Effector memory CD8-positive, alpha-beta T cell (primary cell): Measurements from ENCODE around the gene ZNF326.

Experiments used
- ATAC-seq: fragments of 150-1000 bp; cut with Tn5 transposase; replicated peaks from 2 replicates; pipeline ENCODE4 v1.10.0; 2021; ENCODE audit warnings: mild to moderate bottlenecking, moderate library complexity
- DNase-seq, 3 experiments: peaks; one replicate each; pipeline ENCODE4 v3.0.0; 2021
- H3K27ac Mint-ChIP-seq, 2 donors: one replicate each; pipeline ENCODE4 v1.8.0; 2022; ENCODE audit warnings: mild to moderate bottlenecking in 2 of 2, mixed read lengths in 2 of 2, moderate library complexity in 2 of 2
- H3K27me3 Mint-ChIP-seq, 2 donors: one replicate each; pipeline ENCODE4 v1.8.0; 2022; ENCODE audit warnings: mixed read lengths in 2 of 2
- H3K36me3 Mint-ChIP-seq: one replicate; pipeline ENCODE4 v1.8.0; 2022; ENCODE audit warnings: mild to moderate bottlenecking, moderate library complexity, mixed read lengths; ENCODE audit not compliant: insufficient read depth
- H3K4me1 Mint-ChIP-seq, 2 donors: one replicate each; pipeline ENCODE4 v1.8.0; 2022; ENCODE audit warnings: low read depth in 2 of 2, mixed read lengths in 2 of 2
- H3K4me3 Mint-ChIP-seq, 2 donors: one replicate each; pipeline ENCODE4 v1.8.0; 2022; ENCODE audit warnings: mild to moderate bottlenecking in 2 of 2, mixed read lengths in 2 of 2, moderate library complexity in 2 of 2
- H3K9me3 Mint-ChIP-seq, 2 donors: one replicate each; pipeline ENCODE4 v1.8.0; 2022; ENCODE audit warnings: mixed read lengths in 2 of 2
- total RNA-seq, 9 experiments: gene quantifications; one replicate each; lab custom pipeline; 2026; lab: John Stamatoyannopoulos, UW

The ZNF326 gene
- 26.9 to 63.9 (median 41.4) reads per million in 9 experiments for total RNA-seq

- peaks cover 0 to under 1% of the 10 kb centered on the region in 2 donors for H3K27me3 Mint-ChIP-seq
Measured at GRCh38 chr1:89994805-89995597, at the start of gene ZNF326. Gene ZNF326 (plus strand): TSS chr1:89995110. CDS start chr1:89995258, 148 bp downstream.

GRCh38 chr1:89945852-89946476, 48.9 kb upstream of the ZNF326 start:
- peaks cover 0 to 1% of the 10 kb centered on the region in 2 donors for H3K4me1 Mint-ChIP-seq
- no peak overlapping the region for H3K4me3 Mint-ChIP-seq
- H3K27me3 Mint-ChIP-seq = no peaks in the 10 kb centered on the region
- ATAC-seq = no peak
- no peak overlapping the region for H3K27ac Mint-ChIP-seq
- no peaks in the 10 kb centered on the region for H3K36me3 Mint-ChIP-seq
- no peaks in the 10 kb centered on the region for H3K9me3 Mint-ChIP-seq
- no peak for DNase-seq

More at GRCh38 chr1:89994805-89995597, at the start of gene ZNF326:
- peak within 1 kb of the TSS; percentile 94 to 98 for H3K27ac Mint-ChIP-seq
- peak within 1 kb of the TSS; percentile 93 to 98 for H3K4me3 Mint-ChIP-seq
- H3K36me3 Mint-ChIP-seq = peaks cover 18% of the 10 kb centered on the region
- DNase-seq (peak; percentile 94 to 96 (median 95)), ATAC-seq (peak; percentile 95)
- H3K4me1 Mint-ChIP-seq = peaks cover 23 to 29% of the 10 kb centered on the region in 2 donors
- H3K9me3 Mint-ChIP-seq = no peaks in the 10 kb centered on the region

GRCh38 chr1:89946532-89946931, 48.4 kb upstream of the ZNF326 start:
- Mint-ChIP-seq H3K36me3 (no peaks in the 10 kb centered on the region), H3K4me1 (no peaks in the 10 kb centered on the region), H3K27ac (no peak overlapping the region), H3K4me3 (no peak overlapping the region), H3K27me3 (no peaks in the 10 kb centered on the region), H3K9me3 (no peaks in the 10 kb centered on the region)
- no peak for DNase-seq
- ATAC-seq = no peak

GRCh38 chr1:89948722-89949345, 46.1 kb upstream of the ZNF326 start:
- Mint-ChIP-seq H3K36me3 (no peaks in the 10 kb centered on the region), H3K27ac (no peak overlapping the region), H3K4me1 (peaks cover under 1 to 3% of the 10 kb centered on the region in 2 donors), H3K27me3 (no peaks in the 10 kb centered on the region), H3K4me3 (no peak overlapping the region), H3K9me3 (no peaks in the 10 kb centered on the region)
- DNase-seq (no peak), ATAC-seq (no peak)

- Mint-ChIP-seq H3K27me3 (no peaks in the 10 kb centered on the region), H3K4me3 (no peak overlapping the region), H3K36me3 (no peaks in the 10 kb centered on the region), H3K4me1 (peaks cover 3% of the 10 kb centered on the region in 2 donors), H3K27ac (no peak overlapping the region), H3K9me3 (no peaks in the 10 kb centered on the region)
- ATAC-seq (no peak), DNase-seq (no peak)
Measured at GRCh38 chr1:89949991-89950624, 44.8 kb upstream of the ZNF326 start.

GRCh38 chr1:89950703-89951102, 44.2 kb upstream of the ZNF326 start:
- no peak overlapping the region for H3K4me3 Mint-ChIP-seq
- no peak overlapping the region for H3K27ac Mint-ChIP-seq
- no peaks in the 10 kb centered on the region for H3K27me3 Mint-ChIP-seq
- no peaks in the 10 kb centered on the region for H3K9me3 Mint-ChIP-seq
- peaks cover 3% of the 10 kb centered on the region in 2 donors for H3K4me1 Mint-ChIP-seq
- H3K36me3 Mint-ChIP-seq = no peaks in the 10 kb centered on the region
- no peak for ATAC-seq
- DNase-seq = no peak

- DNase-seq (no peak), ATAC-seq (no peak)
- Mint-ChIP-seq H3K4me1 (peaks cover 4 to 8% of the 10 kb centered on the region in 2 donors), H3K27ac (no peak overlapping the region), H3K36me3 (no peaks in the 10 kb centered on the region), H3K27me3 (no peaks in the 10 kb centered on the region), H3K4me3 (no peak overlapping the region), H3K9me3 (no peaks in the 10 kb centered on the region)
Measured at GRCh38 chr1:89951766-89952604, 42.9 kb upstream of the ZNF326 start.

- no peak overlapping the region for H3K27ac Mint-ChIP-seq
Measured at GRCh38 chr1:89952605-89953130, 42.2 kb upstream of the ZNF326 start.

GRCh38 chr1:89953131-89953626, 41.7 kb upstream of the ZNF326 start:
- ATAC-seq = peak; percentile 47
- peak in 2 of 3 experiments; percentile 1 to 5 for DNase-seq
- Mint-ChIP-seq H3K4me3 (no peak overlapping the region), H3K27ac (no peak overlapping the region), H3K4me1 (peaks cover 8 to 13% of the 10 kb centered on the region in 2 donors), H3K27me3 (peaks cover 0 to 5% of the 10 kb centered on the region in 2 donors), H3K9me3 (no peaks in the 10 kb centered on the region), H3K36me3 (no peaks in the 10 kb centered on the region)

More at GRCh38 chr1:89952605-89953130, 42.2 kb upstream of the ZNF326 start:
- Mint-ChIP-seq H3K9me3 (no peaks in the 10 kb centered on the region), H3K36me3 (no peaks in the 10 kb centered on the region), H3K4me1 (peaks cover 8 to 13% of the 10 kb centered on the region in 2 donors), H3K4me3 (no peak overlapping the region), H3K27me3 (no peaks in the 10 kb centered on the region)
- ATAC-seq = no peak
- no peak for DNase-seq

GRCh38 chr1:89953929-89954328, 41.0 kb upstream of the ZNF326 start:
- Mint-ChIP-seq H3K9me3 (no peaks in the 10 kb centered on the region), H3K27me3 (peaks cover 0 to 10% of the 10 kb centered on the region in 2 donors), H3K36me3 (no peaks in the 10 kb centered on the region), H3K4me1 (peaks cover 8 to 13% of the 10 kb centered on the region in 2 donors), H3K4me3 (no peak overlapping the region), H3K27ac (peak overlapping the region in 1 of 2 donors; percentile 55)
- DNase-seq (no peak), ATAC-seq (no peak)

- Mint-ChIP-seq H3K27me3 (peaks cover 3 to 13% of the 10 kb centered on the region in 2 donors), H3K4me1 (peaks cover 8 to 13% of the 10 kb centered on the region in 2 donors), H3K27ac (peak overlapping the region in 1 of 2 donors; percentile 55), H3K9me3 (no peaks in the 10 kb centered on the region), H3K36me3 (no peaks in the 10 kb centered on the region), H3K4me3 (no peak overlapping the region)
- DNase-seq (no peak), ATAC-seq (no peak)
Measured at GRCh38 chr1:89954401-89954800, 40.5 kb upstream of the ZNF326 start.
